Osteoblast (primary cell): ENCODE results near the gene SLC9A2. TPM values are rescaled to one million over a fixed set of nuclear protein-coding genes. Genes with fewer than 3 reads are reported as not detected.

Source experiments
- DNase-seq: peaks from one replicate; pipeline ENCODE4 v3.0.0; 2011; ENCODE audit warnings: low spot score, mixed read lengths; ENCODE audit not compliant: insufficient read length; ENCODE audit errors: missing footprints
- H2AFZ ChIP-seq: 2 replicates; pipeline ENCODE4 v1.6.0; 2011; ENCODE audit warnings: mild to moderate bottlenecking, low read length
- H3K27ac ChIP-seq: 2 replicates; pipeline ENCODE4 v1.5.1; 2011; ENCODE audit warnings: mild to moderate bottlenecking, low read depth, low read length, moderate library complexity
- H3K27me3 ChIP-seq: 2 replicates; pipeline ENCODE4 v1.6.0; 2012; ENCODE audit warnings: mild to moderate bottlenecking, control low read depth, inconsistent platforms, low read length, moderate library complexity; ENCODE audit not compliant: insufficient read depth
- H3K36me3 ChIP-seq: 2 replicates; pipeline ENCODE4 v1.5.1; 2011; ENCODE audit warnings: mild to moderate bottlenecking, low read length, control low read depth, moderate library complexity; ENCODE audit not compliant: insufficient read depth
- H3K4me1 ChIP-seq: 2 replicates; pipeline ENCODE4 v1.5.1; 2011; ENCODE audit warnings: mild to moderate bottlenecking, low read length, control low read depth, moderate library complexity; ENCODE audit not compliant: insufficient read depth
- H3K4me2 ChIP-seq: 2 replicates; pipeline ENCODE4 v1.6.0; 2011; ENCODE audit warnings: mild to moderate bottlenecking, low read length; ENCODE audit not compliant: insufficient read depth
- H3K4me3 ChIP-seq: fragments of 200-600 bp; sonication (generic); 3 replicates; pipeline ENCODE4 v1.5.1; 2012; ENCODE audit warnings: mild to moderate bottlenecking, low read length, inconsistent platforms; ENCODE audit not compliant: insufficient read depth
- H3K79me2 ChIP-seq: 2 replicates; pipeline ENCODE4 v1.6.0; 2012; ENCODE audit warnings: mild to moderate bottlenecking, low read length, control low read depth, inconsistent platforms; ENCODE audit not compliant: insufficient read depth
- H3K9me3 ChIP-seq: 2 replicates; pipeline ENCODE4 v1.5.1; 2011; ENCODE audit warnings: low read depth, low read length, control low read depth
- H4K20me1 ChIP-seq: 2 replicates; pipeline ENCODE4 v1.6.0; 2012; ENCODE audit warnings: mild to moderate bottlenecking, low read length, control low read depth; ENCODE audit not compliant: insufficient read depth
- total RNA-seq: library from RNA; depleted of rRNA; stranded (reverse); fragments of >200 nt; gene quantifications from 2 replicates; pipeline ENCODE4 v1.2.3, GENCODE V29; 2012
- TF ChIP-seq, protein P1 (sequence below): IDR thresholded peaks from 2 replicates; pipeline ENCODE4 v1.5.1; 2011; ENCODE audit warnings: mild to moderate bottlenecking, low read depth, low read length, moderate library complexity; ENCODE audit errors: extremely low read depth

SLC9A2 gene
- total RNA-seq, 1 donor, result under 0.01 TPM

DNA sequence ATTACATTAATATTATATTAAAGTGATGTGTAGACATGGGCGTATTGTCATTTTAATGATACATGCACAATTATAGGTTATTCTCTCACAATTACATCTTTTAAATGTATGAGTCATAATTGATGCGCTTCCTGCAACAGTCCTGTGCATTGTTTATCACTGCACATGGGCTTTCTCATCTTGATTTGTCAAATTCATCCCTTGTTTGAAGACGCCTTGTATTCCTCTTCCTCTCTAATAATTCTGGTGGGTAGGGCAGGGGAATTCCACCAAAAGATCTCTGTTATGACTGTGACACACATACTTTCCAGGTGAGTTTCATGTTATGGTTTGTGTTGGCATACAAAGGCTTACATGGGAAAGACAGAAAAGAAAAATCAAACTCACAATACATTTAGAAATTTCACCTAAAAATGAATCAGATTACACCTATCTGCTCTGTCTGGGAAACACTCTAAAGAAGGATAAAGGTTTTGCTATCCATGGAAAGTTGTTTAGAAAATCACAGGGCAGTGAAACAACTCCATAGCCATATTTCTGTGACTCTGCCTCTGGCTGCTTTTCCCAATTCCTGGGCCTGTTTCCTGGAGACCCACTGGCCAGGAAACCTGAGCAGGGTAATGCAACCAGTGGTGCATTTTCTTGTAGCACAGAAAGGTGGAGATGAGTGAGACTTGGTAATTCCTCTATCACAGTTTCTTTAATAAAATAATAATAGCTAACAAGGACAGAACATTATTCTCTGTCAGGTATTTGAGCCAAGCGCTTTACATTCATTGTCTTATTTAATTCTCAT is 13.2 kb downstream of the SLC9A2 start:
- no peaks in the 10 kb centered on the region for H3K27me3 ChIP-seq
- no peaks in the 10 kb centered on the region for H3K4me1 ChIP-seq
- H4K20me1 ChIP-seq, result no peaks in the 10 kb centered on the region
- no peak overlapping the region for H2AFZ ChIP-seq
- H3K4me3 ChIP-seq, result no peak overlapping the region
- no peaks in the 10 kb centered on the region for H3K79me2 ChIP-seq
- H3K9me3 ChIP-seq, result no peaks in the 10 kb centered on the region
- H3K27ac ChIP-seq, result no peak overlapping the region
- H3K4me2 ChIP-seq, result no peak overlapping the region
- TF ChIP-seq, protein P1, sequence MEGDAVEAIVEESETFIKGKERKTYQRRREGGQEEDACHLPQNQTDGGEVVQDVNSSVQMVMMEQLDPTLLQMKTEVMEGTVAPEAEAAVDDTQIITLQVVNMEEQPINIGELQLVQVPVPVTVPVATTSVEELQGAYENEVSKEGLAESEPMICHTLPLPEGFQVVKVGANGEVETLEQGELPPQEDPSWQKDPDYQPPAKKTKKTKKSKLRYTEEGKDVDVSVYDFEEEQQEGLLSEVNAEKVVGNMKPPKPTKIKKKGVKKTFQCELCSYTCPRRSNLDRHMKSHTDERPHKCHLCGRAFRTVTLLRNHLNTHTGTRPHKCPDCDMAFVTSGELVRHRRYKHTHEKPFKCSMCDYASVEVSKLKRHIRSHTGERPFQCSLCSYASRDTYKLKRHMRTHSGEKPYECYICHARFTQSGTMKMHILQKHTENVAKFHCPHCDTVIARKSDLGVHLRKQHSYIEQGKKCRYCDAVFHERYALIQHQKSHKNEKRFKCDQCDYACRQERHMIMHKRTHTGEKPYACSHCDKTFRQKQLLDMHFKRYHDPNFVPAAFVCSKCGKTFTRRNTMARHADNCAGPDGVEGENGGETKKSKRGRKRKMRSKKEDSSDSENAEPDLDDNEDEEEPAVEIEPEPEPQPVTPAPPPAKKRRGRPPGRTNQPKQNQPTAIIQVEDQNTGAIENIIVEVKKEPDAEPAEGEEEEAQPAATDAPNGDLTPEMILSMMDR, result no peak
- no peaks in the 10 kb centered on the region for H3K36me3 ChIP-seq
- no peak for DNase-seq

DNA sequence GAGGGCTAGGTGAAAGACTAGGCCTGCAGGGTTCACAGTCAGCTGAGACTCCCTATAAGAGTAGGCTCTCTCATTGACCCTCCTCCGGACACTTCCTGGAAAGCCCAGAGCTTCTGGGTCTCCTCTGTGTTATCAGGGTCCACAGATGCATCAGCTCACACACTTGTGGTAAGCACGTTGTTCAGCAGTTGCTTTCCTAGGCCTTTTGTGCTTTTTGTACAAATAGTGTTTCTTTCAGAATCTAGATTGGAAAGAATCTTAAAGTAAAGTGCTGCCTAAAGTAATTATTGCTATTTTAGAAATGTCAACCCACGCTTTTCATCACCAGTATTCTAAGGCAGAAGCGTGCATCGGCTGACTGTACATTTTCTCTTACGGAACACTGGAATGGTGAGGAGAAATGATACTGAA is 15.5 kb downstream of the SLC9A2 start:
- H3K4me1 ChIP-seq, result no peaks in the 10 kb centered on the region
- H3K79me2 ChIP-seq, result no peaks in the 10 kb centered on the region
- no peak overlapping the region for H3K4me2 ChIP-seq

DNA sequence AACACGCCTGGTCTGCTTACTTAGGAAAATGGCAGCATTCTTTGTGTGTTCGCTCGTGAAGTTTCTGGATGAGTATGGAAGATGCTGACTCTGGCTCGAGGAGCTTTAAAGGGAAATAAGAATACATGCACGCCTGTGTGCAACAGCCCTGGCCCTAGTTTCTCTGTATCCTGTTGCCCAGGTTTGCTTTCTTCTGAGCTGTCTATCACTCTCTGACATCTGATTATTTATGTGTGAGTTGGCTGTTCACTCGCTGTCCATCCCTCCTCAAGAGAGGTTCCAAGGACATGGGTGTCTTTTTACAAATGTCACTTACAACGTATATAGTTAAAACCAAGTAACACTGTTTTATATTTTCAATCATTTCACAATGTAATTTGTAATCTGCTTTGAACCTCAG is 16.0 kb downstream of the SLC9A2 start:
- no peaks in the 10 kb centered on the region for H3K9me3 ChIP-seq
- H4K20me1 ChIP-seq, result no peaks in the 10 kb centered on the region
- TF ChIP-seq, protein P1, result no peak
- DNase-seq, result no peak
- H3K4me1 ChIP-seq, result no peaks in the 10 kb centered on the region
- H3K4me3 ChIP-seq, result no peak overlapping the region
- H2AFZ ChIP-seq, result no peak overlapping the region
- H3K79me2 ChIP-seq, result no peaks in the 10 kb centered on the region
- H3K27ac ChIP-seq, result no peak overlapping the region
- no peaks in the 10 kb centered on the region for H3K27me3 ChIP-seq
- H3K36me3 ChIP-seq, result no peaks in the 10 kb centered on the region
- H3K4me2 ChIP-seq, result no peak overlapping the region

More for the DNA sequence above, 15.5 kb downstream of the SLC9A2 start:
- Histone ChIP-seq H4K20me1 (no peaks in the 10 kb centered on the region), H3K4me3 (no peak overlapping the region), H2AFZ (no peak overlapping the region), H3K9me3 (no peaks in the 10 kb centered on the region), H3K27me3 (no peaks in the 10 kb centered on the region), H3K36me3 (no peaks in the 10 kb centered on the region), H3K27ac (no peak overlapping the region)
- TF ChIP-seq, protein P1, result no peak
- DNase-seq, result no peak

DNA sequence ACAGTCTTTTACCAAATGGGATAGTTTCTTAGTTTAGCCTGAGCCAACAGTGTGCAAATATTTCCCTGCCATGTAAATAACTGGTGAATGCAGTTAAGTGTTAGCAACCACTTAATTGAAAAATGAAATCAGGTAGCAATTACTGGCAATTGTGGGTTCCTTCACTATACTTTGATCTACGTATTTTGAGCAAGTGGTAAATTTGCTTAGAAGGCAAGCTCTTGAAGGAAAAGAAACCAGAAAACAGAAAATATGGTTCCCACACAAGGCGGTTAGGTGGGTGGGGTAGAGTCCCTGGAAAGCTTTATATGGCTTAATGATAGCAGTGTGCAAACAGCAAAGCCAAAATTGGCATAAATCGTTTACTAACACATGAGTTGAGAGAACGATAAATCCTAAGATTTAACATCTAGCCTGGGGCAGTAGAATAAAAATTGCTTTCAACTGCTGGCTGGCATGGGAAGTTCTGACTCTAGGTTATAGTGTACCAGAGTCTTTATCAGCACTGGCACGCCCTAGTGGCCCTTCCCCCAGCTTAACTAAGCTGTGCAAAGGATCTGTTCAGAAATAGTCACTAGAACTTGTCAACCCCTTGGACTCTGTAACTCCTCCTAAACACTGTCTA is 17.0 kb downstream of the SLC9A2 start:
- H3K36me3 ChIP-seq, result no peaks in the 10 kb centered on the region

More for the DNA sequence above, 17.0 kb downstream of the SLC9A2 start:
- TF ChIP-seq, protein P1, result no peak
- H3K9me3 ChIP-seq, result no peaks in the 10 kb centered on the region
- H3K27ac ChIP-seq, result no peak overlapping the region
- H3K4me1 ChIP-seq, result no peaks in the 10 kb centered on the region
- H3K4me2 ChIP-seq, result no peak overlapping the region
- H4K20me1 ChIP-seq, result no peaks in the 10 kb centered on the region
- DNase-seq, result no peak
- no peaks in the 10 kb centered on the region for H3K27me3 ChIP-seq
- no peaks in the 10 kb centered on the region for H3K79me2 ChIP-seq
- H3K4me3 ChIP-seq, result no peak overlapping the region
- no peak overlapping the region for H2AFZ ChIP-seq
